Muscle layer of duodenum (tissue), 2 donors: ENCODE measurements around the gene IMPA2.

ENCODE experiments used
- H3K27ac ChIP-seq: one replicate; pipeline ENCODE4 v1.7.0; 2013; ENCODE audit warnings: mild to moderate bottlenecking, low read length
- H3K27me3 ChIP-seq: one replicate; pipeline ENCODE4 v1.7.0; 2013; ENCODE audit warnings: low read depth, mild to moderate bottlenecking, control low read depth, low read length
- H3K36me3 ChIP-seq, 2 donors: one replicate each; pipeline ENCODE4 v1.7.0; 2013; ENCODE audit warnings: low read length in 2 of 2, control low read depth in 1 of 2, mild to moderate bottlenecking in 1 of 2; ENCODE audit not compliant: insufficient read depth in 2 of 2, control insufficient read depth in 1 of 2
- H3K4me1 ChIP-seq, 2 donors: one replicate each; pipeline ENCODE4 v1.7.0; 2013; ENCODE audit warnings: low read length in 2 of 2, mild to moderate bottlenecking in 2 of 2, control low read depth in 1 of 2, moderate library complexity in 1 of 2; ENCODE audit not compliant: insufficient read depth in 2 of 2, control insufficient read depth in 1 of 2
- H3K4me3 ChIP-seq, 2 donors: one replicate each; pipeline ENCODE4 v1.7.0; 2013; ENCODE audit warnings: low read length in 2 of 2, low read depth in 1 of 2, mild to moderate bottlenecking in 1 of 2
- H3K9me3 ChIP-seq, 2 donors: one replicate each; pipeline ENCODE4 v1.7.0; 2013; ENCODE audit warnings: low read length in 2 of 2, control low read depth in 1 of 2, mild to moderate bottlenecking in 1 of 2; ENCODE audit not compliant: control insufficient read depth in 1 of 2
- donor health status: healthy.

IMPA2 gene

GRCh38 chr18:12043811-12044210, 62.5 kb downstream of the IMPA2 start:
- Histone ChIP-seq H3K4me1 (peaks cover 0 to 4% of the 10 kb centered on the region in 2 donors), H3K27me3 (no peaks in the 10 kb centered on the region), H3K27ac (no peak overlapping the region), H3K36me3 (no peaks in the 10 kb centered on the region), H3K4me3 (no peak overlapping the region), H3K9me3 (no peaks in the 10 kb centered on the region)

- no peaks in the 10 kb centered on the region for H3K36me3 ChIP-seq
- no peaks in the 10 kb centered on the region for H3K9me3 ChIP-seq
- H3K4me3 ChIP-seq: no peak overlapping the region
- H3K27me3 ChIP-seq: no peaks in the 10 kb centered on the region
- H3K4me1 ChIP-seq: no peaks in the 10 kb centered on the region
- H3K27ac ChIP-seq: no peak overlapping the region
These were observed 63.3 kb downstream of the IMPA2 start for GRCh38 chr18:12044591-12044990.

GRCh38 chr18:12046046-12046750, 64.9 kb downstream of the IMPA2 start:
- Histone ChIP-seq H3K27ac (no peak overlapping the region), H3K36me3 (no peaks in the 10 kb centered on the region), H3K9me3 (no peaks in the 10 kb centered on the region), H3K4me1 (no peaks in the 10 kb centered on the region), H3K27me3 (no peaks in the 10 kb centered on the region), H3K4me3 (no peak overlapping the region)

GRCh38 chr18:12046751-12047335, 65.5 kb downstream of the IMPA2 start:
- Histone ChIP-seq H3K27ac (no peak overlapping the region), H3K36me3 (no peaks in the 10 kb centered on the region), H3K27me3 (no peaks in the 10 kb centered on the region), H3K4me3 (no peak overlapping the region), H3K4me1 (no peaks in the 10 kb centered on the region), H3K9me3 (no peaks in the 10 kb centered on the region)

GRCh38 chr18:12048010-12048826, 66.9 kb downstream of the IMPA2 start:
- Histone ChIP-seq H3K4me3 (no peak overlapping the region), H3K36me3 (no peaks in the 10 kb centered on the region), H3K4me1 (no peaks in the 10 kb centered on the region), H3K27ac (no peak overlapping the region), H3K27me3 (no peaks in the 10 kb centered on the region), H3K9me3 (no peaks in the 10 kb centered on the region)

GRCh38 chr18:12048827-12049175, 67.5 kb downstream of the IMPA2 start:
- Histone ChIP-seq H3K9me3 (no peaks in the 10 kb centered on the region), H3K36me3 (no peaks in the 10 kb centered on the region), H3K27me3 (no peaks in the 10 kb centered on the region), H3K4me1 (no peaks in the 10 kb centered on the region), H3K4me3 (no peak overlapping the region), H3K27ac (no peak overlapping the region)

GRCh38 chr18:12049978-12050811, 68.9 kb downstream of the IMPA2 start:
- no peaks in the 10 kb centered on the region for H3K27me3 ChIP-seq
- no peaks in the 10 kb centered on the region for H3K4me1 ChIP-seq
- no peak overlapping the region for H3K27ac ChIP-seq
- no peaks in the 10 kb centered on the region for H3K9me3 ChIP-seq
- no peaks in the 10 kb centered on the region for H3K36me3 ChIP-seq
- H3K4me3 ChIP-seq: no peak overlapping the region

- no peaks in the 10 kb centered on the region for H3K36me3 ChIP-seq
- H3K4me3 ChIP-seq: no peak overlapping the region
- no peaks in the 10 kb centered on the region for H3K27me3 ChIP-seq
- no peaks in the 10 kb centered on the region for H3K4me1 ChIP-seq
- no peak overlapping the region for H3K27ac ChIP-seq
- no peaks in the 10 kb centered on the region for H3K9me3 ChIP-seq
These were observed 71.6 kb downstream of the IMPA2 start for GRCh38 chr18:12052866-12053265.

GRCh38 chr18:12053289-12053688, 72.0 kb downstream of the IMPA2 start:
- Histone ChIP-seq H3K4me3 (no peak overlapping the region), H3K27me3 (no peaks in the 10 kb centered on the region), H3K4me1 (no peaks in the 10 kb centered on the region), H3K36me3 (no peaks in the 10 kb centered on the region), H3K9me3 (no peaks in the 10 kb centered on the region), H3K27ac (no peak overlapping the region)

GRCh38 chr18:12056034-12056883, 75.0 kb downstream of the IMPA2 start:
- Histone ChIP-seq H3K36me3 (no peaks in the 10 kb centered on the region), H3K9me3 (no peaks in the 10 kb centered on the region), H3K4me1 (no peaks in the 10 kb centered on the region), H3K27ac (no peak overlapping the region), H3K27me3 (no peaks in the 10 kb centered on the region), H3K4me3 (no peak overlapping the region)
